ENCODE results near the gene RASGRF2. TPM values are rescaled to one million over a fixed set of nuclear protein-coding genes. Genes with fewer than 3 reads are reported as not detected.

Gene RASGRF2
- total RNA-seq, 1 donor from 2014 or later: 2.5 TPM

DNA sequence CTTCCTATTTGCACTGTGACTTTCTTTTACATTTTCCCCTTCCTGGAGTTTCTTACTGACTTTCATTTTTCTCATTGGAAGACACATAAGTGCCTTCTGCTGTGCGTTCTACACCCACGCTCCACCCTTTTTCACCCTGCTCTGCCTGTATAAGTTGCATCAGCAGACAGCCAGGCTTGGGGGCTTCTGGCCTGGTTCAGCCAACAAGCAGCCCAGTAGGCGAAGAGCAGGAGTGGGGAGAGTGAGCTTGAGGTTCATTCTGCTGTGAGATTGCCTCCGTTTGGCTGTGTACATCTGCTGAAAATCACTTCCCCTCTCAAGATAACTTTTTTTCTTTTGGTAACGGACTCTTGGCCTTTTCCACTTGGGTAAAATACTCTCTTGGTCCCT is 38.4 kb downstream of the RASGRF2 start:
- no peak for DNase-seq (ENCODE audit: low spot score)
- no peak overlapping the region for H3K27ac Mint-ChIP-seq (ENCODE audit: unreplicated experiment)
- H3K4me1 Mint-ChIP-seq (ENCODE audit: unreplicated experiment): no peaks in the 10 kb centered on the region
- TF ChIP-seq, protein P1, sequence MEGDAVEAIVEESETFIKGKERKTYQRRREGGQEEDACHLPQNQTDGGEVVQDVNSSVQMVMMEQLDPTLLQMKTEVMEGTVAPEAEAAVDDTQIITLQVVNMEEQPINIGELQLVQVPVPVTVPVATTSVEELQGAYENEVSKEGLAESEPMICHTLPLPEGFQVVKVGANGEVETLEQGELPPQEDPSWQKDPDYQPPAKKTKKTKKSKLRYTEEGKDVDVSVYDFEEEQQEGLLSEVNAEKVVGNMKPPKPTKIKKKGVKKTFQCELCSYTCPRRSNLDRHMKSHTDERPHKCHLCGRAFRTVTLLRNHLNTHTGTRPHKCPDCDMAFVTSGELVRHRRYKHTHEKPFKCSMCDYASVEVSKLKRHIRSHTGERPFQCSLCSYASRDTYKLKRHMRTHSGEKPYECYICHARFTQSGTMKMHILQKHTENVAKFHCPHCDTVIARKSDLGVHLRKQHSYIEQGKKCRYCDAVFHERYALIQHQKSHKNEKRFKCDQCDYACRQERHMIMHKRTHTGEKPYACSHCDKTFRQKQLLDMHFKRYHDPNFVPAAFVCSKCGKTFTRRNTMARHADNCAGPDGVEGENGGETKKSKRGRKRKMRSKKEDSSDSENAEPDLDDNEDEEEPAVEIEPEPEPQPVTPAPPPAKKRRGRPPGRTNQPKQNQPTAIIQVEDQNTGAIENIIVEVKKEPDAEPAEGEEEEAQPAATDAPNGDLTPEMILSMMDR (IDR thresholded peaks at IDR 0.05; ENCODE audit: unreplicated experiment): no peak
- no peaks in the 10 kb centered on the region for H3K36me3 Mint-ChIP-seq (ENCODE audit: low read depth, unreplicated experiment)
- no peaks in the 10 kb centered on the region for H3K9me3 Mint-ChIP-seq (ENCODE audit: unreplicated experiment)
- no peak overlapping the region for H3K4me3 Mint-ChIP-seq (ENCODE audit: unreplicated experiment)
- no peaks in the 10 kb centered on the region for H3K27me3 Mint-ChIP-seq (ENCODE audit: unreplicated experiment)

DNA sequence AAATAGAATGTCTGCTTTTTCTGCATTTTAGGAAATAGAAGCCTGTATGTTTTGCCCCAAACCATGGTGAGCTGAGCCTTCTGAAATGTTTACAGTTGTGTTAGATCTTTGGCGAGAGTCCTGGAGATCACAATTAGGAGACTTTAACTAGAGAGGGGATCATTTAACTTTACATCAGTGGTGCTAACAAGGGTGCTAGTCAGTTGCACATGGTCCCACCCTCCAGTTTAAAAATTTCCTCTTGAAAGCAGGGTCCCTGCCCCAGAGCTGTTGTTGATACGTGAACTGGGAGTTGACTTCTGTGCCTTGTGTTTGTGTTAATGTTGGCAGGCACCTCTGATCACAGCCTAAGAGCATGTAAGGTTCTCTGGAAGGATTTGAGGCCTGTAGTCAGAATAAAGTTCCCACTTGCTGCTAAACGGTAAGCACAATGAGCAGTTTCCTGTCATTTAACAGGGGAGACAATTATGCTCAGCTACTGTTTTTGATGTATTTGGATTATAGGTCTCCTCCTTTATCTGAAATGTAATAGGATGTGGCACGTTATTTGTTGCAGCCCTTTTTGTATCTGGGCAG is 43.7 kb downstream of the RASGRF2 start:
- no peak for DNase-seq (ENCODE audit: low spot score)
- Mint-ChIP-seq H3K27ac (ENCODE audit: unreplicated experiment) (no peak overlapping the region), H3K36me3 (ENCODE audit: low read depth, unreplicated experiment) (no peaks in the 10 kb centered on the region), H3K4me3 (ENCODE audit: unreplicated experiment) (no peak overlapping the region), H3K4me1 (ENCODE audit: unreplicated experiment) (peaks cover 7% of the 10 kb centered on the region), H3K27me3 (ENCODE audit: unreplicated experiment) (no peaks in the 10 kb centered on the region), H3K9me3 (ENCODE audit: unreplicated experiment) (no peaks in the 10 kb centered on the region)
- TF ChIP-seq, protein P1 (IDR thresholded peaks at IDR 0.05; ENCODE audit: unreplicated experiment): no peak

DNA sequence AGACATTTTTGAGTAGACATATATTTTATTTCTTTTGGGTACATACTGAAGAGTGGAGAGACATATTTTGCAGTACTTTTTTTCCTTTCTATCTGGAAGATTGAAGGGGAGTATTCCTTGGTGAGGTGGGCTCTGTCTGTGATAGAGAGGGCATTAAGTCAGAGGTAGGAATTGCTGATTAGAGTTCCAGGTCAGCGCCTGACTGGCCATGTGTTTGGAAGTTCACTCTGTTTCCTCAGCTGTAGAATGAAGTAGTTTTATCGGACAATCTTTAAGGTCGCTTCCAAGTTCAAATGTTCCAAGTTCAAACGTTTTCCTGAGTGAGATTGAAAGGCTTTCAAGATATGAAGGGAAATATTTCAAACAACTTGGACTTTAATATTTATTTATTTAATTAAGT is 45.5 kb downstream of the RASGRF2 start:
- Mint-ChIP-seq H3K27ac (ENCODE audit: unreplicated experiment) (no peak overlapping the region), H3K9me3 (ENCODE audit: unreplicated experiment) (no peaks in the 10 kb centered on the region), H3K4me3 (ENCODE audit: unreplicated experiment) (no peak overlapping the region), H3K36me3 (ENCODE audit: low read depth, unreplicated experiment) (no peaks in the 10 kb centered on the region), H3K27me3 (ENCODE audit: unreplicated experiment) (no peaks in the 10 kb centered on the region), H3K4me1 (ENCODE audit: unreplicated experiment) (peaks cover 7% of the 10 kb centered on the region)
- TF ChIP-seq, protein P1 (IDR thresholded peaks at IDR 0.05; ENCODE audit: unreplicated experiment): no peak
- DNase-seq (ENCODE audit: low spot score): no peak

DNA sequence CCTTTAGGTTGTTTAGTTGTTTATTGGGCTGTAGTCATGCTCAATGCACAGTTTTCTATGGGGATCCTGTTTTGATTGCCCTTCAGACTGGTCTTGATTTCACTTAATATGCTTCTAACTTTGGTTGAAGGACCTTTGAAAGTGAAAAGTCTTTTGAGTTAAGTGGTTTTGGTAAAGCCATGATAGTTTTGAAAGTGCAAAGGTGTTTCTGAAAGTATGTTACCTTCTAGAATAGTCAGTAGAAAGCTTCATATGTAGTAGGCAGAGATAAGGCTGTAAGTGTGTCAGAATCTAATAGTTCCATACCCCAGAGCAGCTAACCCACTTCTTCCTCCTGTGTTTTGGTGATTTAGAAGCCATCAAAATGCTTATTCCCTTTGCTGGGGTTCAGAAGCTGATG is 46.1 kb downstream of the RASGRF2 start:
- no peaks in the 10 kb centered on the region for H3K36me3 Mint-ChIP-seq (ENCODE audit: low read depth, unreplicated experiment)

DNA sequence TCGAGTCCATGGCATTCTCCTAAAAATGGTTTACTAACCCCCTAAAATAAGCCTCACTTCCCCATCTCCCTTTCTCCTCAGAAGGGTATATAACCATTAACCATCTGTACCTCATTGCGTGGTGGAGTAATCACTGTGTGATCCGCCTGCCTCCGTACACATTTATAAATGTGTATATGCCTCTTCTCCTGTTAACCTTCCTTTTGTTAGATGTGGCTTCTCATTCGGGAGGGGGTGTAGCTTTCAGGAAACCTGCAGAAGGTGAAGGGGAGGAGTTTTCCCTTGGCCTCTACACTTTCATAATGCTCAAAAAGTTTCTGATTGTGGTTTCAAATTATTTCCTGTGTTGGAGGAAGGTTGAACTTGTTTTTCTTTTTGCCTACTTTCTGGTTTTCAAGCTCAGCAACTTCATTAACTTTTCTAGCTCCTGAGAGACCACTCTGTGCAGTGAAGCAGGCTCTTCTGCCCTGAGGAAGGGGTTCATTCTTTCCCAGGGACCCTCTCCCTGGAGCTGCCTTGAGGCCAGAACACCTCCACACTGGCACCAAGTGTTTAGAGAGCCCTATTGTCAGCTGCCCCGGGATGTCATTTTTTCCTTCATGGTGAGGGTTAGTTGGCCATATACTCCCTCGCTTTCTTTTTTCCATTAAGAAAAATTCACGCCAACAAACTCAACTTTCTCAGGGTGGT is 46.9 kb downstream of the RASGRF2 start:
- TF ChIP-seq, protein P1 (IDR thresholded peaks at IDR 0.05; ENCODE audit: unreplicated experiment): no peak
- Mint-ChIP-seq H3K27ac (ENCODE audit: unreplicated experiment) (no peak overlapping the region), H3K4me3 (ENCODE audit: unreplicated experiment) (no peak overlapping the region), H3K4me1 (ENCODE audit: unreplicated experiment) (peaks cover 7% of the 10 kb centered on the region), H3K36me3 (ENCODE audit: low read depth, unreplicated experiment) (no peaks in the 10 kb centered on the region), H3K9me3 (ENCODE audit: unreplicated experiment) (no peaks in the 10 kb centered on the region), H3K27me3 (ENCODE audit: unreplicated experiment) (no peaks in the 10 kb centered on the region)
- no peak for DNase-seq (ENCODE audit: low spot score)

More for the DNA sequence above, 46.1 kb downstream of the RASGRF2 start:
- TF ChIP-seq, protein P1 (IDR thresholded peaks at IDR 0.05; ENCODE audit: unreplicated experiment): no peak
- Mint-ChIP-seq H3K27me3 (ENCODE audit: unreplicated experiment) (no peaks in the 10 kb centered on the region), H3K4me3 (ENCODE audit: unreplicated experiment) (no peak overlapping the region), H3K4me1 (ENCODE audit: unreplicated experiment) (peaks cover 7% of the 10 kb centered on the region), H3K9me3 (ENCODE audit: unreplicated experiment) (no peaks in the 10 kb centered on the region), H3K27ac (ENCODE audit: unreplicated experiment) (no peak overlapping the region)
- no peak for DNase-seq (ENCODE audit: low spot score)
